Panc1 (cell line): ENCODE results near the gene MRPS22. TPM values are rescaled to one million over a fixed set of nuclear protein-coding genes. Genes with fewer than 3 reads are reported as not detected.

Experiments
- ATAC-seq: fragments of 200-7000 bp; cut with Tn5 transposase; 2 replicates; pipeline ENCODE4 v1.9.1; 2020; ENCODE audit warnings: mild to moderate bottlenecking, moderate library complexity
- BruUV-seq: library from RNA; stranded (reverse); fragments of 400-500 nt; replicated peaks from 2 replicates; lab custom pipeline; 2021; lab: Mats Ljungman, UMichigan
- CTCF ChIA-PET: fragments of 300-600 bp; sonication (Branson Sonifier 250); formaldehyde crosslinking; loops from one replicate; lab custom pipeline; 2022; ENCODE audit warnings: antibody characterized with exemption; lab: Charles Lee
- POLR2A ChIA-PET: fragments of 300-600 bp; sonication (Branson Sonifier 250); formaldehyde crosslinking; loops from one replicate; lab custom pipeline; 2022; ENCODE audit warnings: antibody characterized with exemption; lab: Charles Lee
- DNase-seq: peaks from one replicate; pipeline ENCODE4 v3.0.0-alpha.2; 2010; ENCODE audit warnings: low read depth, low spot score
- H3K27ac ChIP-seq: 2 replicates; pipeline ENCODE4 v1.5.1; 2011; ENCODE audit warnings: mild to moderate bottlenecking, low read length, inconsistent platforms
- H3K27me3 ChIP-seq: fragments of 200-500 bp; sonication (Bioruptor generic); 2 replicates; pipeline ENCODE4 v1.6.0; 2014; ENCODE audit warnings: low read length, inconsistent platforms; ENCODE audit not compliant: control insufficient read depth, insufficient read depth
- H3K36me3 ChIP-seq: fragments of 200-500 bp; sonication (Bioruptor generic); 2 replicates; pipeline ENCODE4 v1.5.1; 2014; ENCODE audit warnings: inconsistent platforms, mild to moderate bottlenecking, low read length, moderate library complexity; ENCODE audit not compliant: control insufficient read depth, insufficient read depth
- H3K4me1 ChIP-seq: 2 replicates; pipeline ENCODE4 v1.5.1; 2011; ENCODE audit warnings: inconsistent platforms, mild to moderate bottlenecking, low read length, moderate library complexity; ENCODE audit not compliant: control insufficient read depth, insufficient read depth
- H3K4me3 ChIP-seq, 2 experiments: 2 replicates each; pipeline ENCODE4 v1.5.1; 2011 to 2012; ENCODE audit warnings: low read depth in 2 of 2, low read length in 2 of 2, mild to moderate bottlenecking in 2 of 2, inconsistent platforms in 1 of 2, moderate library complexity in 1 of 2
- H3K9me3 ChIP-seq: fragments of 200-500 bp; sonication (Bioruptor generic); 2 replicates; pipeline ENCODE4 v1.5.1; 2014; ENCODE audit warnings: low read depth, mild to moderate bottlenecking, inconsistent platforms, low read length, moderate library complexity; ENCODE audit not compliant: control insufficient read depth, insufficient read depth
- POLR2AphosphoS5 ChIP-seq: IDR thresholded peaks from 2 replicates; pipeline ENCODE4 v1.6.1; 2012; ENCODE audit warnings: mild to moderate bottlenecking, low read depth, low read length, moderate library complexity
- SIN3A ChIP-seq: IDR thresholded peaks from 2 replicates; pipeline ENCODE4 v1.6.1; 2012; ENCODE audit warnings: low read depth, mild to moderate bottlenecking, low read length, moderate library complexity, borderline replicate concordance; ENCODE audit not compliant: insufficient read depth
- TCF7L2 ChIP-seq: IDR thresholded peaks from 2 replicates; pipeline ENCODE4 v1.6.1; 2011; ENCODE audit warnings: mild to moderate bottlenecking, low read depth, low read length, inconsistent platforms
- in situ Hi-C: cut with HindIII; loops from 2 replicates; pipeline ENCODE4 v1.10.0; 2016; ENCODE audit warnings: low sequenced_read_pairs, low pct_unique_long_range_greater_than_20kb
- intact Hi-C: fragments of 100-400 bp; cut with micrococcal nuclease; formaldehyde crosslinking; loops from one replicate; pipeline ENCODE4 v1.10.0; 2022; ENCODE audit not compliant: unreplicated experiment
- total RNA-seq: library from RNA; stranded (reverse); gene quantifications from one replicate; pipeline ENCODE4 v1.2.1, GENCODE V29; 2021; ENCODE audit not compliant: unreplicated experiment
- TF ChIP-seq, protein P1 (sequence below): fragments of 450-650 bp; IDR thresholded peaks from 2 replicates; pipeline ENCODE4 v1.5.1; 2017; ENCODE audit warnings: mild to moderate bottlenecking
- TF ChIP-seq, protein P2 (sequence below), 2 experiments: IDR thresholded peaks; 2 replicates each; pipeline ENCODE4 v1.6.1; 2011 to 2012; ENCODE audit warnings: low read depth in 2 of 2, control low read depth in 1 of 2, low read length in 1 of 2, mild to moderate bottlenecking in 1 of 2, moderate library complexity in 1 of 2; ENCODE audit not compliant: insufficient read depth in 1 of 2

Gene MRPS22
- total RNA-seq, 1 experiment from 2014 or later = 61.9 TPM

DNA sequence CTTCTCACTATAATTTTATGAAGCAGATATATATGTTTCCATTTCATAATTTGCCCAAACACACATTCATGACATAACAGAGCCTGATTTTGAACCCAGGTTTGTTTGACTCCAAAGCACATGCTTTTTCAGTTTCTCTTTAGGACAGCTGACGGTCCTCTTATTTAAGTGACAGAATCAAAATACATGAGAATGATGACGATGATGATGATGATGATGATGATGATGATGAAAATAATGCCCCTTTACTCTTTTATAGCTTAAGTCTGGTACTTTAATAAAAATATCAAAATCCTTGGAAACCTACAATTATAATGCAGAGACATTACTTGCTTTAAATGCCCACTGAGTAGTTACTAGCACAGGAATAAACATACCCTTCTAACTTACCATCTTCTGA is 30.3 kb downstream of the MRPS22 start:
- in situ Hi-C loops = no loop called here
- no peak for ATAC-seq

DNA sequence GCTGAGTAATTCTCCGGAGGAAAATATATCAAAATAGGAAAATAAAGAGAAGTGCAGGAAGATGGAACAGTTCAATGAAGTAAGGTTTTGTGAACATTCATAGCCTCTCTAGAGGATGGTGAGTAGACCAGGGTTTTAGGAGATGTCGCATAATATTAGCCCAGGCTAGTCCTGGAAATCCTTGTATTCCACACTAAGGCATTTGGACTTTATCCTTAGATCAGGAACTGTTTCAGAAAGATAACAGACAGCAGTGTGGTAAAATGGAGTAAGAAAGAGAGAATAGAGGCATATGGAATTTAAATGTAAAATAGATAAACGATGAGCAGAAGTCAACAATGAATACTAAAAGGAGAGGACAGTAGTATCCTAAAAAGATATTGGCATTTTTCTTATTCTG is 33.6 kb downstream of the MRPS22 start:
- no TSS peak for BruUV-seq
- ChIA-PET CTCF (no interaction called here), POLR2A (no interaction called here)

More for the DNA sequence above, 30.3 kb downstream of the MRPS22 start:
- Histone ChIP-seq H3K27ac (no peak overlapping the region), H3K9me3 (no peaks in the 10 kb centered on the region), H3K27me3 (no peaks in the 10 kb centered on the region), H3K4me3 (no peak overlapping the region), H3K4me1 (no peaks in the 10 kb centered on the region), H3K36me3 (peaks cover 80% of the 10 kb centered on the region)
- ChIA-PET CTCF (no interaction called here), POLR2A (no interaction called here)
- TF ChIP-seq POLR2AphosphoS5 (no peak), SIN3A (no peak), TCF7L2 (no peak)
- TF ChIP-seq, protein P1, sequence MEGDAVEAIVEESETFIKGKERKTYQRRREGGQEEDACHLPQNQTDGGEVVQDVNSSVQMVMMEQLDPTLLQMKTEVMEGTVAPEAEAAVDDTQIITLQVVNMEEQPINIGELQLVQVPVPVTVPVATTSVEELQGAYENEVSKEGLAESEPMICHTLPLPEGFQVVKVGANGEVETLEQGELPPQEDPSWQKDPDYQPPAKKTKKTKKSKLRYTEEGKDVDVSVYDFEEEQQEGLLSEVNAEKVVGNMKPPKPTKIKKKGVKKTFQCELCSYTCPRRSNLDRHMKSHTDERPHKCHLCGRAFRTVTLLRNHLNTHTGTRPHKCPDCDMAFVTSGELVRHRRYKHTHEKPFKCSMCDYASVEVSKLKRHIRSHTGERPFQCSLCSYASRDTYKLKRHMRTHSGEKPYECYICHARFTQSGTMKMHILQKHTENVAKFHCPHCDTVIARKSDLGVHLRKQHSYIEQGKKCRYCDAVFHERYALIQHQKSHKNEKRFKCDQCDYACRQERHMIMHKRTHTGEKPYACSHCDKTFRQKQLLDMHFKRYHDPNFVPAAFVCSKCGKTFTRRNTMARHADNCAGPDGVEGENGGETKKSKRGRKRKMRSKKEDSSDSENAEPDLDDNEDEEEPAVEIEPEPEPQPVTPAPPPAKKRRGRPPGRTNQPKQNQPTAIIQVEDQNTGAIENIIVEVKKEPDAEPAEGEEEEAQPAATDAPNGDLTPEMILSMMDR = no peak
- TF ChIP-seq, protein P2, sequence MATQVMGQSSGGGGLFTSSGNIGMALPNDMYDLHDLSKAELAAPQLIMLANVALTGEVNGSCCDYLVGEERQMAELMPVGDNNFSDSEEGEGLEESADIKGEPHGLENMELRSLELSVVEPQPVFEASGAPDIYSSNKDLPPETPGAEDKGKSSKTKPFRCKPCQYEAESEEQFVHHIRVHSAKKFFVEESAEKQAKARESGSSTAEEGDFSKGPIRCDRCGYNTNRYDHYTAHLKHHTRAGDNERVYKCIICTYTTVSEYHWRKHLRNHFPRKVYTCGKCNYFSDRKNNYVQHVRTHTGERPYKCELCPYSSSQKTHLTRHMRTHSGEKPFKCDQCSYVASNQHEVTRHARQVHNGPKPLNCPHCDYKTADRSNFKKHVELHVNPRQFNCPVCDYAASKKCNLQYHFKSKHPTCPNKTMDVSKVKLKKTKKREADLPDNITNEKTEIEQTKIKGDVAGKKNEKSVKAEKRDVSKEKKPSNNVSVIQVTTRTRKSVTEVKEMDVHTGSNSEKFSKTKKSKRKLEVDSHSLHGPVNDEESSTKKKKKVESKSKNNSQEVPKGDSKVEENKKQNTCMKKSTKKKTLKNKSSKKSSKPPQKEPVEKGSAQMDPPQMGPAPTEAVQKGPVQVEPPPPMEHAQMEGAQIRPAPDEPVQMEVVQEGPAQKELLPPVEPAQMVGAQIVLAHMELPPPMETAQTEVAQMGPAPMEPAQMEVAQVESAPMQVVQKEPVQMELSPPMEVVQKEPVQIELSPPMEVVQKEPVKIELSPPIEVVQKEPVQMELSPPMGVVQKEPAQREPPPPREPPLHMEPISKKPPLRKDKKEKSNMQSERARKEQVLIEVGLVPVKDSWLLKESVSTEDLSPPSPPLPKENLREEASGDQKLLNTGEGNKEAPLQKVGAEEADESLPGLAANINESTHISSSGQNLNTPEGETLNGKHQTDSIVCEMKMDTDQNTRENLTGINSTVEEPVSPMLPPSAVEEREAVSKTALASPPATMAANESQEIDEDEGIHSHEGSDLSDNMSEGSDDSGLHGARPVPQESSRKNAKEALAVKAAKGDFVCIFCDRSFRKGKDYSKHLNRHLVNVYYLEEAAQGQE (IDR thresholded peaks at IDR 0.05; ENCODE audit: insufficient read depth in 1 of 2, low read depth in 2 of 2, low read length in 1 of 2) = no peak
- BruUV-seq = no TSS peak
- DNase-seq = no peak
- intact Hi-C loops = no loop called here

More for the DNA sequence above, 33.6 kb downstream of the MRPS22 start:
- no peak for DNase-seq
- H3K4me3 ChIP-seq = no peak overlapping the region
- in situ Hi-C loops (no loop called here), intact Hi-C loops (no loop called here)
- H3K4me1 ChIP-seq = no peaks in the 10 kb centered on the region
- TF ChIP-seq TCF7L2 (no peak), SIN3A (no peak), POLR2AphosphoS5 (no peak)
- TF ChIP-seq, protein P2 (IDR thresholded peaks at IDR 0.05; ENCODE audit: insufficient read depth in 1 of 2, low read depth in 2 of 2, low read length in 1 of 2) = no peak
- TF ChIP-seq, protein P1 = no peak
- H3K27me3 ChIP-seq = no peaks in the 10 kb centered on the region
- no peak for ATAC-seq
- no peak overlapping the region for H3K27ac ChIP-seq
- H3K36me3 ChIP-seq = peaks cover 79% of the 10 kb centered on the region
- no peaks in the 10 kb centered on the region for H3K9me3 ChIP-seq
